ENCODE data around the gene PAPSS2. TPM values are rescaled to one million over a fixed set of nuclear protein-coding genes. Genes with fewer than 3 reads are reported as not detected.
"Not testable (repeated sequence)": the region's sequence is repeated elsewhere in the genome, so short reads cannot be mapped to it uniquely, and the experiment has no call there.

PAPSS2 gene
- total and polyA plus RNA-seq, 2 experiments from 2014 or later: 65.9 to 82.3 TPM

DNA sequence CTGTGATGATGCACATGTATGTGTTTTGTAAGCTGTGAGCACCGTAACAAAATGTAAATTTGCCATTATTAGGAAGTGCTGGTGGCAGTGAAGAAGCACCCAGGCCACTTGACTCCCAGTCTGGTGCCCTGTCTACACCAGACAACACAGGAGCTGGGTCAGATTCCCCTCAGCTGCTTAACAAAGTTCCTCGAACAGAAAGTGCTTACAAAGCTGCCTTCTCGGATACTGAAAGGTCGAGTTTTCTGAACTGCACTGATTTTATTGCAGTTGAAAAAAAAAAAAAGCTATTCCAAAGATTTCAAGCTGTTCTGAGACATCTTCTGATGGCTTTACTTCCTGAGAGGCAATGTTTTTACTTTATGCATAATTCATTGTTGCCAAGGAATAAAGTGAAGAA, 87.2 kb downstream of the PAPSS2 start:
- in situ Hi-C loops (cut with MboI): no loop called here
- Histone ChIP-seq H3K9me3 (ENCODE audit: low read depth) (no peaks in the 10 kb centered on the region), H3K79me2 (ENCODE audit: insufficient read depth) (no peaks in the 10 kb centered on the region), H3F3A (ENCODE audit: insufficient read depth) (peaks cover 35% of the 10 kb centered on the region), H3K27me3 (replicated peaks; ENCODE audit: insufficient read depth) (no peaks in the 10 kb centered on the region), H3K9me2 (ENCODE audit: insufficient read depth) (no peaks in the 10 kb centered on the region), H4K20me1 (ENCODE audit: insufficient read depth) (no peaks in the 10 kb centered on the region), H3K4me2 (ENCODE audit: unreplicated experiment) (no peak overlapping the region), H3K4me3 (no peak overlapping the region), H3K4me1 (ENCODE audit: insufficient read depth) (peaks cover 23% of the 10 kb centered on the region), H3K27ac (no peak overlapping the region), H2AFZ (no peak overlapping the region), H3K36me3 (ENCODE audit: low read depth) (peaks cover 36% of the 10 kb centered on the region), H3K9ac (no peak overlapping the region)
- WGBS, 2 experiments (ENCODE audit: low coverage in 1 of 2, low lambda C conversion rate in 2 of 2, missing lambda C conversion rate in 2 of 2): 45 to 53% methylated on average over 4 of the region's 4 CpGs
- TF ChIP-seq EZH2 (IDR thresholded peaks at IDR 0.05; ENCODE audit: insufficient read depth, poor library complexity, severe bottlenecking) (no peak), EZH2phosphoT487 (IDR thresholded peaks at IDR 0.05; ENCODE audit: insufficient read depth, low read depth) (no peak)
- no peak for DNase-seq

DNA sequence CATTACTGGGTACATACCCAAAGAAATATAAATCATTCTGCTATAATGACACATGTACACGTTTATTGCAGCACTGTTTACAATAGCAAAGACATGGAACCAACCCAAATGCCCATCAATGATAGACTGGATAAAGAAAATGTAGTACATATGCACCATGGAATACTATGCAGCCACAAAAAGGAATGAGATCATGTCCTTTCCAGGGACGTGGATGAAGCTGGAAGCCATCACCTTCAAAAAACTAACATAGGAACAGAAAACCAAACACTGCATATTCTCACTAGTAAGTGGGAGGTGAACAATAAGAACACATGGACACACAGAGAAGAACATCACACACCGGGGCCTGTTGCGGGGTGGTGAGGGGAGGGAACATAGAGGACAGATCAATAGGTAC, 88.6 kb downstream of the PAPSS2 start:
- 73 to 76% methylated on average over 4 of the region's 4 CpGs for WGBS, 2 experiments (ENCODE audit: low coverage in 1 of 2, low lambda C conversion rate in 2 of 2, missing lambda C conversion rate in 2 of 2)
- H3K9me3 ChIP-seq (ENCODE audit: low read depth); H3K9me2 ChIP-seq (ENCODE audit: insufficient read depth); H3K4me2 ChIP-seq (ENCODE audit: unreplicated experiment); H2AFZ ChIP-seq; H3K4me3 ChIP-seq; H3K9ac ChIP-seq; DNase-seq; in situ Hi-C loops (cut with MboI); H4K20me1 ChIP-seq (ENCODE audit: insufficient read depth); H3K27me3 ChIP-seq (replicated peaks; ENCODE audit: insufficient read depth); H3K27ac ChIP-seq; H3K79me2 ChIP-seq (ENCODE audit: insufficient read depth): not testable (repeated sequence)
- peaks cover 36% of the 10 kb centered on the region for H3K4me1 ChIP-seq (ENCODE audit: insufficient read depth)
- H3K36me3 ChIP-seq (ENCODE audit: low read depth): peaks cover 35% of the 10 kb centered on the region
- peaks cover 44% of the 10 kb centered on the region for H3F3A ChIP-seq (ENCODE audit: insufficient read depth)

DNA sequence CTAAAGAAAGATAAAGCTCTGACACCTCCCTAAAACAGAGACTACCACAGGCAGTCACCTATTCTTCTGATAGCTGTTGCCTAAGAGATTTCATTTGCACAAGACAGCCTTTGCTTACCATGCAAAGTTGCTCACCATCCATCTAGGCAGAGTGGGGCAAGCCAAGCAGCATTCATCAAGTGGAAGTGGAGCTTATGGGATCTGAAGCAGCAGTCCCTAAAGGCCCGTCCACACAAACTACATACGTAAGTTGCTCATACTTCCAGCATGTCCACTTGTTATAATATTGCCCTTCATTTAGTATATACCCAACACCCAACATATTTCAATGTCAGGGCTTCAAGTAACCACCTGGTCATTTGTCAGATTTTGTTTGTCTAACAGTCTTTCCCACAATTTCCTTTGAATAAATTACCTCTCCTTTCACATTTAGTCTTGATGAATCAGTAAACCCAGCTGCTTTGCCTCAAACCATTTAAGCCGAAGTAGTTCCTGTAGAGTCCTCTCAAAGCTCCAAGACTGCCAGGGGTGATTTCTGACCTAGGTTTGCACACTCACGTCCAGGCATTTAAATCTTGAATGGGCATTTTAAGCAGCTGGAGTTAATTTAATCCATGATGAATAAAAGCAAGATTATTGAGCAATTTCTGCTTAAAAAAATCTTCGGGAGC, 90.5 kb downstream of the PAPSS2 start:
- peak; percentile 87 for DNase-seq
- Histone ChIP-seq H3K4me3 (0 out of 2 replicates have a peak overlapping the region, but pooled peaks have one; percentile 4), H3K9me2 (ENCODE audit: insufficient read depth) (no peaks in the 10 kb centered on the region), H3K27me3 (replicated peaks; ENCODE audit: insufficient read depth) (no peaks in the 10 kb centered on the region), H3K9me3 (ENCODE audit: low read depth) (no peaks in the 10 kb centered on the region), H4K20me1 (ENCODE audit: insufficient read depth) (no peaks in the 10 kb centered on the region), H3K36me3 (ENCODE audit: low read depth) (peaks cover 29% of the 10 kb centered on the region), H3K4me2 (ENCODE audit: unreplicated experiment) (peak overlapping the region; percentile 57), H3K9ac (0 out of 2 replicates have a peak overlapping the region, but pooled peaks have one; percentile 0), H3K79me2 (ENCODE audit: insufficient read depth) (no peaks in the 10 kb centered on the region), H3K27ac (peak overlapping the region; percentile 70), H3K4me1 (ENCODE audit: insufficient read depth) (peaks cover 36% of the 10 kb centered on the region), H2AFZ (no peak overlapping the region), H3F3A (ENCODE audit: insufficient read depth) (peaks cover 57% of the 10 kb centered on the region)
- in situ Hi-C loops (cut with MboI): no loop called here
- WGBS, 2 experiments (ENCODE audit: low coverage in 1 of 2, low lambda C conversion rate in 2 of 2, missing lambda C conversion rate in 2 of 2): 34% methylated on average over 5 of the region's 5 CpGs
- TF ChIP-seq EZH2phosphoT487 (IDR thresholded peaks at IDR 0.05; ENCODE audit: insufficient read depth, low read depth) (no peak), EZH2 (IDR thresholded peaks at IDR 0.05; ENCODE audit: insufficient read depth, poor library complexity, severe bottlenecking) (no peak)

DNA sequence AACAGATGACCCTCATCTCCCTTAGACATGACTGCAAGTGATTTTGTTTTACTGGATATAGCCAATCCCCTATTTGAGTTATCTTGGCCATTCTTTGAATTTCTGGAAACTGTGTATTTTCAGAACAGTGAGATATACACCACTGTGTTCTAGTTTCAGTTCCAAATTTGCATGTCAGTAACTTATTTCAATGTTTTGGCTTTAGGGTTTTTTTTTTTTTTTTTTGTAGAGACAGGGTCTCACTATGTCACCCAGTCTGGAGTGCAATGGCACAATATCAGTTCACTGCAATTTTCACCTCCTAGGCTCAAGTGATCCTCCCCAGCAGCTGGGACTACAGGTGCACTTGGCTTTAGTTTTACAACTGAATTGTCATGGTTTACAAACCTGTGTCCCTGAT, 91.1 kb downstream of the PAPSS2 start:
- H3K27ac ChIP-seq: peak overlapping the region; percentile 70

More for the DNA sequence above, 91.1 kb downstream of the PAPSS2 start:
- H3K27me3 ChIP-seq (replicated peaks; ENCODE audit: insufficient read depth): no peaks in the 10 kb centered on the region
- no peaks in the 10 kb centered on the region for H3K9me2 ChIP-seq (ENCODE audit: insufficient read depth)
- no peaks in the 10 kb centered on the region for H3K79me2 ChIP-seq (ENCODE audit: insufficient read depth)
- no peak overlapping the region for H2AFZ ChIP-seq
- peaks cover 36% of the 10 kb centered on the region for H3K4me1 ChIP-seq (ENCODE audit: insufficient read depth)
- peak overlapping the region; percentile 1; the same call in 1 of the 2 replicates for H3K9ac ChIP-seq
- no peak for DNase-seq
- peak overlapping the region; percentile 57 for H3K4me2 ChIP-seq (ENCODE audit: unreplicated experiment)
- no peaks in the 10 kb centered on the region for H4K20me1 ChIP-seq (ENCODE audit: insufficient read depth)
- peaks cover 57% of the 10 kb centered on the region for H3F3A ChIP-seq (ENCODE audit: insufficient read depth)
- no peaks in the 10 kb centered on the region for H3K9me3 ChIP-seq (ENCODE audit: low read depth)
- peaks cover 30% of the 10 kb centered on the region for H3K36me3 ChIP-seq (ENCODE audit: low read depth)
- TF ChIP-seq EZH2 (IDR thresholded peaks at IDR 0.05; ENCODE audit: insufficient read depth, poor library complexity, severe bottlenecking): no peak
- no peak for TF ChIP-seq EZH2phosphoT487 (IDR thresholded peaks at IDR 0.05; ENCODE audit: insufficient read depth, low read depth)
- H3K4me3 ChIP-seq: 0 out of 2 replicates have a peak overlapping the region, but pooled peaks have one; percentile 4
- in situ Hi-C loops (cut with MboI): no loop called here

All from GM23248 (cell line).